ENCODE results near the gene LYRM4. TPM values are rescaled to one million over a fixed set of nuclear protein-coding genes. Genes with fewer than 3 reads are reported as not detected.

Gene LYRM4
- total and polyA plus RNA-seq, 9 of the 15 experiments (the other 6 are each of a cell fraction or from before 2014, with no cell fraction given) = 24.2 to 69.4 (median 41.8) TPM

DNA sequence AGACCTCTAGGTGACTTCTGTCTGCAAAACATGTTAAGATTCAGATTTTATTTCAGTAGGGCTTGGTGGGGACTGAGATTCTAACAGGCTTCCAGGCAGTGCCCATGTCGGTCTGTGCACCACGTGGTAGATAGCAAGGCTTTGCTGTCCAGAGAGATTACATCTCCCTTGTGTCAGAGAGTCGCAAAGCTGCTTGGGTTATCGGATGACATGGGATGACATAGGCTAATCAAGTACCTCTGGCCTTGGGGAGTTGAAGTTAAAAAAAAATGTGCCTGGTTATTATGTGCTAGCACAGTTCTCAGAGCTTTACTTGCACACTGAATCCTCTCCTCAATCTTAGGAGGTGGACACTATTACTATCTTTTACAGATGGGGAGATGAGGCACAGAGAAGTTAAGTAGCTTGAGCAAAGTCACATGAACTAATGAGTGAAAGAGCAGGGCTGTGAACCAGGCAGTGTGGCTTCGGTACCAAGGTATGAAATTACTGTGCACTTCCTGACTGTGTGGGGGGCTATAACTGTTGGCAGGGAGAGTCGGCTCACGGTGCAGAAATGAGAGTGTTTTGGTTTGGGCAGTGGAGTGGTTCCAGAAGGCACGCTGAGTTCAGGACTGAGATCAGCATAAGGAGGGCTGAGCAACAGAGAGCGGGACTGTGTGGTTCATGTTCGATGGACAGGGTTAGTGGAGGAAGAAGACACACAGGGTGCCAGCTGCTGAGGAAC is 41.6 kb upstream of the LYRM4 start (continued):
- TF ChIP-seq HDGF (IDR thresholded peaks at IDR 0.05) = no peak
- no peak for TF ChIP-seq POLR2H (tag; IDR thresholded peaks at IDR 0.05; ENCODE audit: low read depth)

DNA sequence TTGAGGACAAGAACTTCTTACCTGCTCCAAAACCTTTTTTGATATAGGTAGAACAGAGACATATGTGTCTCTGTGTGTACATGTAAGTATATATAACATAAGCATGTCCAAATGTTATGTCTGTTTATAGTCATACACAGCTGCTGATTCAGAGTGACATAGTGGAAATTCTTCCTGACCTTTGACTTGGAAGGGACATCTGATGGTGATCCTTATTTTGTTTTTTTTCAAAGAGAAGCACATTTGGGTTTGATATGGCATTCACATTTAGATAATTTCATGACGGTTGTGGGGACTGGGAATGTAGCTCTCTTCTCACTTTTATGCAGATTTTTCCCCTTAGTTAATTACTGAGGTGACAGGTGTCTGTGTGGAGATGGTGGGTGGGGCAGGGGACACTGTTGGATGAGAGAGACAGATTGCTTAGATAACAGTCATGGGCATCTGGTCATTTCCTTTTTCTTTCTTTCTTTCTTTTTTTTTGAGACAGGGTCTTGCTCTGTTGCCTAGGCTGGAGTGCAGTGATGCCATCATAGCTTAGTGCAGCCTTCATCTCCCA is 39.5 kb upstream of the LYRM4 start:
- Histone ChIP-seq H3K9me1 (ENCODE audit: control insufficient read depth, insufficient read depth, low read length) (peaks cover 3% of the 10 kb centered on the region), H3K4me3 (no peak overlapping the region), H3K4me2 (ENCODE audit: insufficient read depth, low read length) (peak overlapping the region; percentile 16; the same call in 1 of the 2 replicates), H3K4me1 (replicated peaks in 1 of 2; ENCODE audit: control insufficient read depth in 2 of 2, insufficient read depth in 2 of 2, low read length in 2 of 2) (peaks cover 22 to 41% of the 10 kb centered on the region in 2 experiments; a peak in 4 of 5 replicates), H3K27ac (ENCODE audit: extremely low read depth, low read depth, low read length) (no peak overlapping the region), H2AFZ (ENCODE audit: low read depth, low read length) (no peak overlapping the region), H3K9me3 (replicated peaks; ENCODE audit: control insufficient read depth, insufficient read depth, low read depth, low read length) (no peaks in the 10 kb centered on the region), H3K36me3 (ENCODE audit: control insufficient read depth, insufficient read depth, low read length) (no peaks in the 10 kb centered on the region), H3K9ac (ENCODE audit: insufficient read depth in 1 of 2, low read depth in 2 of 2, low read length in 2 of 2) (peak overlapping the region in 1 of 2 experiments; percentile 16; a peak in 1 of 4 replicates), H3K79me2 (ENCODE audit: control insufficient read depth, insufficient read depth, low read length) (peaks cover 50% of the 10 kb centered on the region), H3K27me3 (ENCODE audit: control insufficient read depth in 2 of 2, insufficient read depth in 2 of 2, low read length in 2 of 2) (no peaks in the 10 kb centered on the region), H4K20me1 (replicated peaks; ENCODE audit: control insufficient read depth, insufficient read depth, low read length) (no peaks in the 10 kb centered on the region)
- in situ Hi-C loops (cut with MboI) = no loop called here
- FAIRE-seq (no peak), DNase-seq (ENCODE audit: extremely low read depth in 1 of 4, low spot score in 3 of 4) (peak in 1 of 4 experiments; percentile 29), ATAC-seq (no peak)
- WGBS (ENCODE audit: insufficient coverage, low coverage, missing lambda C conversion rate) = 0% methylated on average over 1 of the region's 1 CpG
- no TSS peak for BruUV-seq (replicated peaks)
- POLR2A ChIA-PET = interaction anchor here (1.3 to 1.4 kb wide), 2 partner anchors 20 to 30 kb away, joined by 3 read pairs; no protein-coding TSS in a partner anchor
- CTCF ChIA-PET (ENCODE audit: low intra/inter-chr PET ratio) = no interaction called here
- intact Hi-C loops (cut with micrococcal nuclease) = loop anchor here (5.0 kb wide), 1 partner anchor 38 kb away; the partner anchor contains the start of genes FARS2 and LYRM4
- no peak for TF ChIP-seq L3MBTL2 (IDR thresholded peaks at IDR 0.05)
- TF ChIP-seq, protein P1, sequence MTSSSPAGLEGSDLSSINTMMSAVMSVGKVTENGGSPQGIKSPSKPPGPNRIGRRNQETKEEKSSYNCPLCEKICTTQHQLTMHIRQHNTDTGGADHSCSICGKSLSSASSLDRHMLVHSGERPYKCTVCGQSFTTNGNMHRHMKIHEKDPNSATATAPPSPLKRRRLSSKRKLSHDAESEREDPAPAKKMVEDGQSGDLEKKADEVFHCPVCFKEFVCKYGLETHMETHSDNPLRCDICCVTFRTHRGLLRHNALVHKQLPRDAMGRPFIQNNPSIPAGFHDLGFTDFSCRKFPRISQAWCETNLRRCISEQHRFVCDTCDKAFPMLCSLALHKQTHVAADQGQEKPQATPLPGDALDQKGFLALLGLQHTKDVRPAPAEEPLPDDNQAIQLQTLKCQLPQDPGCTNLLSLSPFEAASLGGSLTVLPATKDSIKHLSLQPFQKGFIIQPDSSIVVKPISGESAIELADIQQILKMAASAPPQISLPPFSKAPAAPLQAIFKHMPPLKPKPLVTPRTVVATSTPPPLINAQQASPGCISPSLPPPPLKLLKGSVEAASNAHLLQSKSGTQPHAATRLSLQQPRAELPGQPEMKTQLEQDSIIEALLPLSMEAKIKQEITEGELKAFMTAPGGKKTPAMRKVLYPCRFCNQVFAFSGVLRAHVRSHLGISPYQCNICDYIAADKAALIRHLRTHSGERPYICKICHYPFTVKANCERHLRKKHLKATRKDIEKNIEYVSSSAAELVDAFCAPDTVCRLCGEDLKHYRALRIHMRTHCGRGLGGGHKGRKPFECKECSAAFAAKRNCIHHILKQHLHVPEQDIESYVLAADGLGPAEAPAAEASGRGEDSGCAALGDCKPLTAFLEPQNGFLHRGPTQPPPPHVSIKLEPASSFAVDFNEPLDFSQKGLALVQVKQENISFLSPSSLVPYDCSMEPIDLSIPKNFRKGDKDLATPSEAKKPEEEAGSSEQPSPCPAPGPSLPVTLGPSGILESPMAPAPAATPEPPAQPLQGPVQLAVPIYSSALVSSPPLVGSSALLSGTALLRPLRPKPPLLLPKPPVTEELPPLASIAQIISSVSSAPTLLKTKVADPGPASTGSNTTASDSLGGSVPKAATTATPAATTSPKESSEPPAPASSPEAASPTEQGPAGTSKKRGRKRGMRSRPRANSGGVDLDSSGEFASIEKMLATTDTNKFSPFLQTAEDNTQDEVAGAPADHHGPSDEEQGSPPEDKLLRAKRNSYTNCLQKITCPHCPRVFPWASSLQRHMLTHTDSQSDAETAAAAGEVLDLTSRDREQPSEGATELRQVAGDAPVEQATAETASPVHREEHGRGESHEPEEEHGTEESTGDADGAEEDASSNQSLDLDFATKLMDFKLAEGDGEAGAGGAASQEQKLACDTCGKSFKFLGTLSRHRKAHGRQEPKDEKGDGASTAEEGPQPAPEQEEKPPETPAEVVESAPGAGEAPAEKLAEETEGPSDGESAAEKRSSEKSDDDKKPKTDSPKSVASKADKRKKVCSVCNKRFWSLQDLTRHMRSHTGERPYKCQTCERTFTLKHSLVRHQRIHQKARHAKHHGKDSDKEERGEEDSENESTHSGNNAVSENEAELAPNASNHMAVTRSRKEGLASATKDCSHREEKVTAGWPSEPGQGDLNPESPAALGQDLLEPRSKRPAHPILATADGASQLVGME (CRISPR knock-in tag; IDR thresholded peaks at IDR 0.05) = no peak
- no peak for TF ChIP-seq ETV5 (CRISPR knock-in tag; IDR thresholded peaks at IDR 0.05; ENCODE audit: low read depth)
- TF ChIP-seq ZNF140 (CRISPR knock-in tag; IDR thresholded peaks at IDR 0.05) = no peak
- no peak for TF ChIP-seq PRPF4 (IDR thresholded peaks at IDR 0.05; ENCODE audit: insufficient read depth, low read depth, low read length, poor library complexity, severe bottlenecking)
- TF ChIP-seq MAFF (IDR thresholded peaks at IDR 0.05; ENCODE audit: low read length) = peak; percentile 20; the same call in 1 of the 2 replicates
- TF ChIP-seq ZNF644 (tag; IDR thresholded peaks at IDR 0.05; ENCODE audit: low read depth) = no peak
- no peak for TF ChIP-seq TAF7 (tag; IDR thresholded peaks at IDR 0.05)
- no peak for TF ChIP-seq PTBP1 (IDR thresholded peaks at IDR 0.05; ENCODE audit: low read depth, low read length)
- no peak for TF ChIP-seq SPI1 (IDR thresholded peaks at IDR 0.05; ENCODE audit: borderline replicate concordance, low read depth, low read length)
- TF ChIP-seq ZFP1 (CRISPR knock-in tag; IDR thresholded peaks at IDR 0.05) = no peak
- TF ChIP-seq SMAD2 (IDR thresholded peaks at IDR 0.05; ENCODE audit: low read depth, low read length) = no peak
- no peak for TF ChIP-seq HNRNPLL (IDR thresholded peaks at IDR 0.05; ENCODE audit: low read depth, low read length, poor library complexity, severe bottlenecking)
- TF ChIP-seq ZNF830 (CRISPR knock-in tag; IDR thresholded peaks at IDR 0.05) = no peak

Data from K562 (cell line).